ENCODE results near the gene GJA3. TPM values are rescaled to one million over a fixed set of nuclear protein-coding genes. Genes with fewer than 3 reads are reported as not detected.

The GJA3 gene
- total RNA-seq (1 to 10 TPM in 1 of 2 donors, under 1 TPM in 1; 0.30 to 1.6 TPM), polyA plus RNA-seq (ENCODE audit: insufficient read length in 2 of 2) (under 1 TPM; 0.13 to 0.56 TPM)
- long read RNA-seq, donor 1, result 0 reads
- long read RNA-seq, donor 2, result 0 reads
- long read RNA-seq, donor 3, result 0 reads
- long read RNA-seq, donor 4, result 0 reads

- peaks cover 17% of the 10 kb centered on the region for H3K4me1 ChIP-seq (ENCODE audit: control insufficient read depth, insufficient read depth, low read length)
- peak within 1 kb of the TSS; percentile 21 for H3K4me3 ChIP-seq (ENCODE audit: low read depth, low read length)
- no peaks in the 10 kb centered on the region for H3K36me3 ChIP-seq (ENCODE audit: control insufficient read depth, insufficient read depth, low read length)
- H3K27ac ChIP-seq (ENCODE audit: low read depth, low read length), result no peak within 1 kb of the TSS
- under 1% methylated on average over 93 of the region's 93 CpGs for WGBS (ENCODE audit: insufficient coverage)
- H3K9me3 ChIP-seq (ENCODE audit: control insufficient read depth, insufficient read depth, low read length), result no peaks in the 10 kb centered on the region
- peak in 1 of 6 donors; percentile 39 for DNase-seq (ENCODE audit: low read depth in 4 of 6, low spot score in 6 of 6)
- peaks cover 60% of the 10 kb centered on the region for H3K27me3 ChIP-seq (ENCODE audit: control insufficient read depth, insufficient read depth, low read length)
Measured at GRCh38 chr13:20160306-20161274, at the start of gene GJA3. Gene GJA3 (minus strand): TSS chr13:20161052. CDS start chr13:20143288, 17,764 bp downstream.

GRCh38 chr13:20209948-20210347 is 49.1 kb upstream of the GJA3 start:
- H3K27ac ChIP-seq (ENCODE audit: low read depth, low read length), result peak overlapping the region; percentile 70
- H3K4me3 ChIP-seq (ENCODE audit: low read depth, low read length), result no peak overlapping the region
- no peaks in the 10 kb centered on the region for H3K9me3 ChIP-seq (ENCODE audit: control insufficient read depth, insufficient read depth, low read length)
- peak in 5 of 6 donors; percentile 65 to 87 (median 69) for DNase-seq (ENCODE audit: low read depth in 4 of 6, low spot score in 6 of 6)
- no peaks in the 10 kb centered on the region for H3K36me3 ChIP-seq (ENCODE audit: control insufficient read depth, insufficient read depth, low read length)
- peaks cover 10% of the 10 kb centered on the region for H3K4me1 ChIP-seq (ENCODE audit: control insufficient read depth, insufficient read depth, low read length)
- H3K27me3 ChIP-seq (ENCODE audit: control insufficient read depth, insufficient read depth, low read length), result no peaks in the 10 kb centered on the region
- WGBS (ENCODE audit: insufficient coverage), result 0% methylated on average over 1 of the region's 1 CpG

- Histone ChIP-seq H3K27ac (ENCODE audit: low read depth, low read length) (no peak overlapping the region), H3K4me3 (ENCODE audit: low read depth, low read length) (no peak overlapping the region), H3K9me3 (ENCODE audit: control insufficient read depth, insufficient read depth, low read length) (no peaks in the 10 kb centered on the region), H3K36me3 (ENCODE audit: control insufficient read depth, insufficient read depth, low read length) (no peaks in the 10 kb centered on the region), H3K27me3 (ENCODE audit: control insufficient read depth, insufficient read depth, low read length) (no peaks in the 10 kb centered on the region), H3K4me1 (ENCODE audit: control insufficient read depth, insufficient read depth, low read length) (peaks cover 10% of the 10 kb centered on the region)
- WGBS (ENCODE audit: insufficient coverage), result 92% methylated on average over 12 of the region's 16 CpGs
- DNase-seq (ENCODE audit: low read depth in 4 of 6, low spot score in 6 of 6), result no peak
Measured at GRCh38 chr13:20206698-20207235, 45.9 kb upstream of the GJA3 start.

GRCh38 chr13:20206065-20206697 is 45.3 kb upstream of the GJA3 start:
- WGBS (ENCODE audit: insufficient coverage), result 90% methylated on average over 10 of the region's 11 CpGs
- Histone ChIP-seq H3K9me3 (ENCODE audit: control insufficient read depth, insufficient read depth, low read length) (no peaks in the 10 kb centered on the region), H3K36me3 (ENCODE audit: control insufficient read depth, insufficient read depth, low read length) (no peaks in the 10 kb centered on the region), H3K4me3 (ENCODE audit: low read depth, low read length) (no peak overlapping the region), H3K27me3 (ENCODE audit: control insufficient read depth, insufficient read depth, low read length) (no peaks in the 10 kb centered on the region), H3K27ac (ENCODE audit: low read depth, low read length) (no peak overlapping the region), H3K4me1 (ENCODE audit: control insufficient read depth, insufficient read depth, low read length) (peaks cover 10% of the 10 kb centered on the region)
- no peak for DNase-seq (ENCODE audit: low read depth in 4 of 6, low spot score in 6 of 6)

GRCh38 chr13:20198781-20199180 is 37.9 kb upstream of the GJA3 start:
- DNase-seq (ENCODE audit: low read depth in 4 of 6, low spot score in 6 of 6), result no peak
- Histone ChIP-seq H3K4me1 (ENCODE audit: control insufficient read depth, insufficient read depth, low read length) (peaks cover 8% of the 10 kb centered on the region), H3K4me3 (ENCODE audit: low read depth, low read length) (no peak overlapping the region), H3K27me3 (ENCODE audit: control insufficient read depth, insufficient read depth, low read length) (peaks cover 28% of the 10 kb centered on the region), H3K9me3 (ENCODE audit: control insufficient read depth, insufficient read depth, low read length) (peaks cover 6% of the 10 kb centered on the region), H3K36me3 (ENCODE audit: control insufficient read depth, insufficient read depth, low read length) (no peaks in the 10 kb centered on the region), H3K27ac (ENCODE audit: low read depth, low read length) (no peak overlapping the region)
- WGBS (ENCODE audit: insufficient coverage), result no CpG with 5 or more reads among the region's 1 CpG

GRCh38 chr13:20197361-20197834 is 36.5 kb upstream of the GJA3 start:
- H3K4me3 ChIP-seq (ENCODE audit: low read depth, low read length), result no peak overlapping the region
- H3K4me1 ChIP-seq (ENCODE audit: control insufficient read depth, insufficient read depth, low read length), result peaks cover 17% of the 10 kb centered on the region
- no peak overlapping the region for H3K27ac ChIP-seq (ENCODE audit: low read depth, low read length)
- H3K36me3 ChIP-seq (ENCODE audit: control insufficient read depth, insufficient read depth, low read length), result no peaks in the 10 kb centered on the region
- 13% methylated on average over 1 of the region's 5 CpGs for WGBS (ENCODE audit: insufficient coverage)
- peak in 3 of 6 donors; percentile 52 to 86 (median 82) for DNase-seq (ENCODE audit: low read depth in 4 of 6, low spot score in 6 of 6)
- H3K9me3 ChIP-seq (ENCODE audit: control insufficient read depth, insufficient read depth, low read length), result peaks cover 6% of the 10 kb centered on the region
- peaks cover 39% of the 10 kb centered on the region for H3K27me3 ChIP-seq (ENCODE audit: control insufficient read depth, insufficient read depth, low read length)

- peaks cover 6% of the 10 kb centered on the region for H3K9me3 ChIP-seq (ENCODE audit: control insufficient read depth, insufficient read depth, low read length)
- H3K4me3 ChIP-seq (ENCODE audit: low read depth, low read length), result no peak overlapping the region
- peaks cover 23% of the 10 kb centered on the region for H3K4me1 ChIP-seq (ENCODE audit: control insufficient read depth, insufficient read depth, low read length)
- no peak for DNase-seq (ENCODE audit: low read depth in 4 of 6, low spot score in 6 of 6)
- no peak overlapping the region for H3K27ac ChIP-seq (ENCODE audit: low read depth, low read length)
- H3K27me3 ChIP-seq (ENCODE audit: control insufficient read depth, insufficient read depth, low read length), result peaks cover 53% of the 10 kb centered on the region
- no CpG with 5 or more reads among the region's 8 CpGs for WGBS (ENCODE audit: insufficient coverage)
- H3K36me3 ChIP-seq (ENCODE audit: control insufficient read depth, insufficient read depth, low read length), result no peaks in the 10 kb centered on the region
Measured at GRCh38 chr13:20195801-20196200, 34.9 kb upstream of the GJA3 start.

- H3K36me3 ChIP-seq (ENCODE audit: control insufficient read depth, insufficient read depth, low read length), result no peaks in the 10 kb centered on the region
- H3K4me1 ChIP-seq (ENCODE audit: control insufficient read depth, insufficient read depth, low read length), result peaks cover 23% of the 10 kb centered on the region
- WGBS (ENCODE audit: insufficient coverage), result 15% methylated on average over 23 of the region's 27 CpGs
- H3K4me3 ChIP-seq (ENCODE audit: low read depth, low read length), result peak overlapping the region; percentile 24
- no peaks in the 10 kb centered on the region for H3K9me3 ChIP-seq (ENCODE audit: control insufficient read depth, insufficient read depth, low read length)
- peaks cover 64% of the 10 kb centered on the region for H3K27me3 ChIP-seq (ENCODE audit: control insufficient read depth, insufficient read depth, low read length)
- H3K27ac ChIP-seq (ENCODE audit: low read depth, low read length), result peak overlapping the region; percentile 7
- peak in 1 of 6 donors; percentile 23 for DNase-seq (ENCODE audit: low read depth in 4 of 6, low spot score in 6 of 6)
Measured at GRCh38 chr13:20193907-20194631, 33.2 kb upstream of the GJA3 start.

Measured in spinal cord (tissue), 10 donors.